ENCODE results near the gene FMNL1. TPM values are rescaled to one million over a fixed set of nuclear protein-coding genes. Genes with fewer than 3 reads are reported as not detected.
"Not testable (repeated sequence)": the region's sequence is repeated elsewhere in the genome, so short reads cannot be mapped to it uniquely, and the experiment has no call there.

FMNL1 gene
- total RNA-seq, 1 donor from 2014 or later: 484 TPM

DNA sequence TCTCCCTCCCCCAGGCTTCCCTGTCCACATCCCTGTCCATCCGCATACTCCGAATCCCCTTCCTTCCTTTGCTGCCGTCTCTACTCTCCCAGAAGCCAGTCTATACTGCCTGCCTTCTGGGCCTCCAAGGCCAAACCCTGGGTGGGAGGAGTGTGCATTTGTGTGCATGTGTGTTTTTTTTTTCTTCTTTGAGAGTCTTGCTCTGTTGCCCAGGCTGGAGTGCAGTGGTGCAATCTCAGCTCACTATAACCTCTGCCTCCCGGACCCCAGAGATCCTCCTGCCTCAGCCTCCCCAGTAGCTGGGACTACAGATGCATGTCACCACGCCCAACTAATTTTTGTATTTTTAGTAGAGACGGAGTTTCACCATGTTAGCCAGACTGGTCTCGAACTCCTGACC, 31.6 kb downstream of the FMNL1 start:
- intact Hi-C loops (cut with micrococcal nuclease): not testable (repeated sequence)

DNA sequence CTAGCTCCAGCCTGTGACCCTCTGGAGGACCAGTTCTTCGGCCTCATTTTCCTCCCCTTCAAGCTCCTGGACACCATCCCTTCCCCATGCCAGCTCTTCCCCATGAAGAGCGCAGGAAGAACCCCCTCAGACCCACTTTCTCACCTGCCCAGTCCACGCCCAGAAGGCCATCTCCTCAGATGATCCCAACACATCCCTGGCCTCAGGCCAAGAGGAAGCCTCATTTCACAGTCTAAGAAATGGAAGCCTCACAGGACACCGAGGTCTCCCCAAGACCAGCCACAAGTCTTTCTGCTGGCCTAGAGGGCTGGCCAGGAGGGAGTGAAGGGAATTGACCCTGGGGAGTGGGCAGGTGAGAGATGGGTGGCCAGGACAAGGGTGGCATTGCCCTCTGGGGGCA, 32.2 kb downstream of the FMNL1 start:
- intact Hi-C loops (cut with micrococcal nuclease): no loop called here

DNA sequence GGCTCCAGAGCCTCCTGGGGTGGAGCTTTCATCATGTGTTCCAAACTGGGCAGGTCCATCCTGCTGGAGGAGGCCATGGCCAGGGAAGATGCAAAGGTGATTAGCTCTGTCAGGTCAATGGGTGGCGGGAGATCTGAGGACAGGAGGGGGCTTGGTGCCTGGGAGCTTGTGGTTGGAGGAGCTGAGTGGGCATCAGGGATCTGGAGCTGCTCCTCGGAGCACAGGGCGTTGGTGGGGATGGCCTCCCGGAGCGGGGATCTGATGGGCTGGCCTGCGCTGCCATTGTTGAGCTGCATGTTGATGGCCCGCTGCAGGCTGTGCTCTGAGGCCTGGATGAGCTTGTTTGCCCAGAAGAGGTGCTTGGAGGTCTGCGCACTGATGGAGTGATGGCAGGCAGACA, 33.7 kb downstream of the FMNL1 start:
- intact Hi-C loops (cut with micrococcal nuclease): no loop called here

DNA sequence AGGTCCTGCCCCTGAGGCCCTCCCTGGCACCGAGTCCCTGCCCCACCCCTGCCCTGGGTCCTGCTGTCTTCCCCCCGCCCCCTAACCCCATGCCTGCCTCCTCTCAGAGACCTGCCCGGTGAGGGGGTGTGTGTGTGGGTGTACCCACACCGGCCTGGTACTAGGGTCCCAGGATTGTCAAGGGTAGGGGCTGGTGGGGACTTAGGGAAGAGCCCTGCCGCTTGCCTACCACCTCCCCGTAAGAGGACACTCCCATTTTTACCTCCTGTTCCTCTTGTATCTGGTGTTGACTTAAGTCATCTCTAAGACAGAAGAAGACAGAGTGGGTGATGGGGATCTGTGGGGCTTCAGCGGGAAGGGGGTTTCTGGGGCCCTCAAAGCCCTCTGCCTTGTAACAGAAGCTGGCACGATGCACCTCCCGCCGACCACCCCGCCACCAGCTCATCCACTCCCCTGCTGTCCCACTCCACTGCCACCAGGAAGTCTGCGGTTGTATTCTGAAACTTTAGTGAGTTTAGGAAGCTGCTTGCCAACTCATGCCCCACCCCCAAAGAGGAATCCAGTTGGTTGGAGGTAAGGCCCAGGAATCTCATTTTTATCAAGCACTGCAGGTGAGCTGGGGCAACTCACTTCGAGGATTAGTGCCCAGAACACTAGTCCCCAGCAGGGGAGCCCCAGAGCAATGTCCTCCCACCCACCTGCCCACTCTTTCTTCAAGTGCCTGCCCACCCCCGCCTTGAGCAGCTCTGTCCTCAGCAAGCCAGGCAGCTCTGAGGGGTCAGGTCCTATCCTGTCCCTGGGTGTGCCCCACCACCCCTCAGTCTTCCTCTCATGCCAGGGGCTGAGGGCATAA, 34.7 kb downstream of the FMNL1 start:
- intact Hi-C loops (cut with micrococcal nuclease): no loop called here

DNA sequence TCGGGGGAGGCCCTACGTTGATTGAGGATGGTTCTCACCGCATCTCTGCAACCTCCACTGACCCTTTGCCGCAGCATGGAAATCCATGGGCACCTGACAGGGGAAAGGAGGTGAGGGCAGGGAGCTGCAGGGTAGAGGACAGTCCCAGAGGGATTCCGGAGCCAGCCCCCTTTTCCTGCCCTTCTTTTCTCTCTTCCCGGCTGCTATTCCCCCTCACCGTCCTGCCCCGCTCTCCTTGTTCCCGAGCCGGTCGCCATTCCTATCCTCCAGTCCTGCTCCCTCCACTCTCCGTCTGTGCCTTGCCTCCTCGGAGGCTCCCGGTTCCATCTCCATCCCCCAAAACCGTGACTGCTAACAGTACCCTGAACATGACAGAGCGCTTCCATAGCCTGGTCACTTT, 35.4 kb downstream of the FMNL1 start:
- intact Hi-C loops (cut with micrococcal nuclease): no loop called here

DNA sequence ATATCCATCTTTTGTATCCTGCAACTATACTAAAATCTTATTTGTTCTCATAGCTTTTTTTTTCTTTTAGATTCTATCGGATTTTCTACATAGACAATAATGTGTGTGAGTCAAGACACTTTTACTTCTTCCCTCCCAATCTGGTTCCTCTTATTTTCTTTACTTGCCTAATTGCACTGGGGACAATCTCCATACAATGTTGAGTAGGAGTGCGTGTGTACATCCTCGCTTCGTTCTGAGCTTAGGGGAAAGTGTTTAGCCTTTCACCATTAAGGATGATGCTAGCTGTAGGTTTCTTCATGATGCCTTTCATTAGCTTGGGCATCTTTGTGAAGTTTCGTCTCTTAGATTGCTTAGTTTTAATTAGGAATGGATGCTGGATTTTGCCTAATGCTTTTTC, 37.3 kb downstream of the FMNL1 start:
- intact Hi-C loops (cut with micrococcal nuclease): no loop called here

DNA sequence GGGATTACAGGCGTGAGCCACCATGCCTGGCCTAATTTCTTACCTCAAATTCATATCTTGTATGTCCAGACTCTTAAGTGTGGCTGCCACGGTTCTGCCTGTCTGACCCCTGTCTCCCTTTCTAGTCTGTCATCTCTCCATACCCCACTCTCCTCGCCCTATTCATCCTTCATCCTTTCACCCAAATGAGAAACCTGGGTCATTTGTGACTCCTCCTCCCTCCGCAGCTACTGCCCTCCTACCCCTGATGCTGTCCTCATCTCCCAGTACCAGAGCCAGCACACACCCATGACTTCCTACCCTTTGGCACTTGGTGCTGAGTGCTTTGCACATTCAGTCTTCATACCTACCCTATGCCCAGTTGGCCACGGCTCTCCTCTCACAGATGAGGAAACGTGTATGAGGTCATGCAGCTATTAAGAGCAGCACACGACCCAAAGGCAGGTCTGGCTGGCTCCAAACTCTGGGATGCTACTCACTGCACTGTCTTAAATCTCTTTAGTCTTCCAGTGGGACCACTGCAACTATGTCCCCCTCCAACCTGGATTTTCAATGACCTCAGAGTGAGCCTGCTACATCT, 38.6 kb downstream of the FMNL1 start:
- intact Hi-C loops (cut with micrococcal nuclease): no loop called here

DNA sequence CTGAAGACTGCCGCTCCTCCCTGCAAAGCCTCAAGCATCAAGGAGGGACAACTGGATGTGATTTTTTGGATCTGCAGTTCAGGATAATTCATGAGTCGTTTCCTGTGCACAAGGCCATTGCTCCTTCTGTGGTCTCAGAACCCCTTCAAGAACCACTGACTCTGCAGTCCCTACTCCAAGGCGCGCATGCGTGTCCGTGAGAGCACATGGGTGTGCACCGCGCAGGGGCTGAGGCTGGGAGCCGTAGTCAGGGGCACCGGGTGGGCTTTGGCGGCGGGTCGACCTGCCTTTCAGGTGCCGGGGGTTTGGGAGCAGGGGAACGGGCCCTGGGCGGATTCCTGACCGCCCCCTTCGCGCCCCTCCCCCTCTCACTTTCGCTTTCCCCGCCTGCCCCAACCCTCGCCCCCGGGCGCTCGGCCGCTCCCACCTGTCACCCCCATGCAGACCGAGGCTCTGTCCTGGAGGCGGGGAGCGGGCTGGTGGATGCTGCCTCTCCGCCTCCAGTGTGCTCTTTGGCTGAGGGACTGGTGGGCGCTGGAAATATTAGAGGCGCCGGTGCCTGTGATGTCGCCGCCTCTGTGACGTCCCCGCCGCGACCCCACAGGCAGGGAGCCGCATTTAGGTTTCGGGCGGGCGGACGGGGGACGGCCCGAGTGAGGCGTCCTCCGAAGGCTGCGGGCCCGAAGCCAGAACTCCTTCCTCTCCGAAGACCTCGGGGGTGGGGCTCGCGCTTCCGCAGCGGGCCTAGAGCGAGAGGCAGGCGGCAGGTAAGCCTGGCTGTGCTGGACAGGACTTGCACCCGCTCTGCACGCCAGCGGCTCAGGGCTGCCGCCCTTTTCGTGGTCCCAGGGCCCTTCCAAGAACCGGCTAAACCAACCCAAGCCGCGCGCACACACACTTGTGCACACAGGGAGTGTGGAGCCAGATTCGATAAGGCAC, 40.2 kb downstream of the FMNL1 start, which contains the start of gene SPATA32:
SPATA32 (minus strand) TSS at position 518 of the 939 bp plus-strand sequence; CDS start at position 440, 78 bp downstream.
- intact Hi-C loops (cut with micrococcal nuclease): loop anchor here (1.0 kb wide), 1 partner anchor 14 kb away; no protein-coding TSS in a partner anchor

DNA sequence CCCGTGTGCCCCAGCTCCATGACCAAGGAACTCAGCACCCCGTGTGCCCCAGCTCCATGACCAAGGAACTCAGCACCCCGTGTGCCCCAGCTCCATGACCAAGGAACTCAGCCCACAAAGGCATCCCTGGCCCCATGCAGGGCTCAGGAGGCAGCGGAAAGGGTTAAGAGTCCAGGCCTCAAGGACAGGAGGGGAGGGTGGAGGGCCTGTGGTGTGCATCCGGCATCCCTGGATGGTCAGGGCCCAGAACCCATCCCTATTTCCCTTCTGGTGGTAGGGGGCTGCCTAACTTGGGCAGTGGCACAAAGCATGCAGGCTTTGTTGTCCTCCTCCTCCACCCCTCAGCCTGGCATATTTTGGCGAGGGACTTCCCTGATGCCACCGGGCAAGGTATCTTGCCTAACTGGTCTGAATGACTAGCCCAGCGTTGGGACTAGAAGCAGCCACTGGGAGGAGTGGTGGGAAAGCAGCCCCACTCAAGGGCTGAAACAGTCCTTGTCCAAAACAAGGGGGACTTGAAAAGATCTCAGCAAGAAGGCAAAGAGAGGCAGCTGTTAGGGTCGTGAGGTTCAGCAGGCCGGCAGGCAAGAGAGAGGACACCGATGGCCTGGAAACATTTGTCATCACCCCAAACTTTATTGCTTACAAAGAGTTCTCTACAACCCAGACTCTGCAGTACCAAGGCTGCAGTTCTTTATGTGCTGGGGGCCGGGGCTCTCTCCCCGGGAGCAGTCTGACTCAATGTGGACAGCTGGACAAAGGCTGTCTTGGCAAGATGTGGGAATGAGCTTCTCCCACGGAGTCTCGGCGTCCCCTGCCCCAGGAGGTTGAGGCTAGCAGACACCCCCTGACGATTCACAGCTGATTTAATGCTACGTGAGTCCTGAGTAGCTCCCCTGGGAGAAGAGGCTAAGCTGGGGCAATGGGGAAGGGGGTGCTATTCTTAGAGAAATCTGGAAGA, 41.1 kb downstream of the FMNL1 start:
- intact Hi-C loops (cut with micrococcal nuclease): loop anchor here (1.0 kb wide), 1 partner anchor 14 kb away; no protein-coding TSS in a partner anchor

DNA sequence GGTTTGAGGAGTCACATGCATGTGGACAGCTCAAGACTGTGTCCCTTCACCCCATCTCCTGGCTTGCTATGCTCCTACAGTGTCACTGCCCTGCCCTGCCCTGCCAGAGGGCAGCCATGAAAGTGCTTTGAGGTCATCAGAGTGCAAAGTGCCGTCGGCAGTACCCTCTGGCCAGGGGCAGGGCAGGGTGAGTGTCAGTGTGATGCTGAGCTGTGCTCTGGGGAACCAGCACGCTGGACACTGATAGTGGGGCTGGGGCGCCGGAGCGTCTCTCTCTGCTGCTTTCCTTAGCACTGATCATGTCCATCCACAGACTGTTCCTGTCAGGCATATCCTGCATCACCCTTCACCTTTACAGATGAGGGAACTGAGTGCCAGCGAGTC, 41.8 kb downstream of the FMNL1 start:
- intact Hi-C loops (cut with micrococcal nuclease): no loop called here

DNA sequence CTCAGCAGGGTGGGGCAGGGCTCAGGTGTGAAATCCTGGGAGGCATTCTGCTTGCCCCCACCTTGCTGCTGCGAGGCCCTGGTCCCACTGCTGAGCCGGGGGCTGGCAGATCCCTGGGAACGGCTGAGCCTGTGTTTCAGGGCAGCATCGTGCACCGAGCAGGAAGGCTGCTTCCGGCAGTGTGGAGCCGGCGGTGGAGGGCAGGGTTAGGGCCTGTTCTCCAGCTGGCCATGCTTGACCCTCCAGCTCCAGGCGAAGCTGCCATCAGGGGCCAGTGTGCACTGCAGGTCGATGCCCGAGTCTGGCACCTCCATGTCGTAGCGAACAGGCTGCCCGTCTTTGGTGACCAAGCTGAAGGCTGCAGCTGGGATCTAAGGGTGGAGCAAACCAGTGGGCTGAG, 42.7 kb downstream of the FMNL1 start:
- intact Hi-C loops (cut with micrococcal nuclease): no loop called here

DNA sequence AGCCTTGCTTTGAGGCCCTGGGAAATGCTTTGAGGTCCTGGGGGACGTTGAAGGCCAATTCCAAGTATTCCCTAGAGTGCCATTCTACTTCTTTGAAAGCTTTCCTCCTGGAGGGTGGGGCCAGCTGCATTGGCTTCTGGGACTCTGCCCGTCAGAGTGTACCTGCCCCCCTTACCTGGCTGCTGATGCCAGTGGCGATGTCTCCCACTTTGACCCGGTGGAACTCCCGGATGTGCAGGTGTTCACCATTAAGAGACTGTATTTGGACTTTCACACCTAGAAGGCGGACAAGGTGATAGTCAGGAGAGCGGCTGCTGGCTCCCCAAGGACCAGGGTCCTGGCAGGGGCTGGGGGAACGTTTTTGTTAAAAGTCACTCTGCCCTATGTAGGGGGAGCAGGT, 43.3 kb downstream of the FMNL1 start:
- intact Hi-C loops (cut with micrococcal nuclease): no loop called here

DNA sequence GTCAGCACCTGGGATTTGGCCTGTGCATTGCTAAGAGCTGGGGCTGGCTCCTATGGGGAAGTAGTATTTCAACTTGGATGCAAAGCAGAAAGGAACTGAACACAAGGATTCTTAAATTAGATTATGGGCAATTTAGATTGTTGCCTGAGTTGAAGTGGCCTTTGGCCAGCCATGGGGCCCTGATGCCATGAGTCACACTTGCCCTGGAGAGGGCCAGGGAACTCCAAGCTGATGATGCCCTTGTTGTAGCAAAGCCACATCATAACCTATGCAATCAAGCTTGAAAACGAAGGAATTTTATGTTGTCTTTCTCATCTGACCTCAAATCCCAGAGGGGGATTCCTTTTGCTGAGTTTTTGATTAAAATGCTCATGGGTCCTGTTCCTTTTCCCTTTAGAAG, 44.1 kb downstream of the FMNL1 start:
- intact Hi-C loops (cut with micrococcal nuclease): no loop called here

DNA sequence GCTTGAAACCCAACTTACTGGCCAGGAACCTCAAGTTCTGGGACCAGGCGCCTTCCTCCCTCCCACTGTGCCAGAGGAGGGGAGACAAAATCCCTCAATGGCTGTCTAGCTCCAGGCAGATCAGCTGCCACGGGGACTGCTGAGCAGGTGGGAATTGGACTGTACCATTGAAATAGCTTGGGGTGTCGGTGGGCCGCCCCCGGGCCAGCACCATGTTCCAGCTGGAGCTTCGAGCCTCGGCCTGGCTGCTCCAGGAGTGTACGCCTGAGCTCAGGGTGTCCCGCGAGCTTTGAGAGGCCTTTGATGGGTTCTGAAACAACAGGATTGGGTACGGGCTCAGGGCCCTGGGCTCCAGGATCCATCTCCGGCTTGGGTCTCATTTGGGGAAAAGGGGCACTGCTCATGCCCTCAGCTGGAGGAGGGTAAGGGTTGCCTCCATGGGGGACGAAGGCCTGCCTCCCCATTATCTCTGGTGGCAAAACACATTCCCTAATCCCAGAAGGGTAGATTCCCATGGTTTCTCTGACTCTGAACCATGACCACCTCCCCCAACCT, 44.8 kb downstream of the FMNL1 start:
- intact Hi-C loops (cut with micrococcal nuclease): no loop called here

DNA sequence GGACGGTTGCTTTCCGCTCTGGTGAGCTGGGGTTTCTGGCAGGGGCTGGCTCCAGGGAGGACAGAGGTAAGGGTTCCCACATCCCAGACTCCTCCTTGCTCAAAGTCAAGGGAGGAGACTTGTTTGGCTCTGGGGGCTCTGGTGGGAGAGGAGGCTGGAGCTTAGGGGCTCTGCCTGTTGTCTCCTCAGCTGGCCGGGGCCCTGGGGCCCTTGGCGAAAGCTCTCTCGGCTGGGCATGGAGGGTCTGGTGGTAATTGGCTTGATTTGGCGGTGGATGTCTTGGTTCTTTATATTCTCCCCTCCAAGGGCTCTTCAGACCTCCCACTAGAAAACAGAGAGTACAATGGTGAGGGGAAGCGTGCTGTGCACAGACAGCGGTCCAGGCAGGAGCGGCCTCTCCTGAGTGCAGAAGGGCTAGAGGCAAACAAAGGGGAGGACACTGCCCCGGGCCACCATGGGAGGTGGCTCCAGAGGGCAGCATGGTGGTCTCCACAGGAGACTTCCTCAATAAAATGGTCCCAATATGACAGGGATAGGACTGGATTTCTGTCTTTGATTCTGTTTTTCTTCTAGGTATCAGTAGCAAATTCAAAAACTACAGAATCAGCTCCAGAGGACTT, 45.9 kb downstream of the FMNL1 start:
- intact Hi-C loops (cut with micrococcal nuclease): no loop called here

DNA sequence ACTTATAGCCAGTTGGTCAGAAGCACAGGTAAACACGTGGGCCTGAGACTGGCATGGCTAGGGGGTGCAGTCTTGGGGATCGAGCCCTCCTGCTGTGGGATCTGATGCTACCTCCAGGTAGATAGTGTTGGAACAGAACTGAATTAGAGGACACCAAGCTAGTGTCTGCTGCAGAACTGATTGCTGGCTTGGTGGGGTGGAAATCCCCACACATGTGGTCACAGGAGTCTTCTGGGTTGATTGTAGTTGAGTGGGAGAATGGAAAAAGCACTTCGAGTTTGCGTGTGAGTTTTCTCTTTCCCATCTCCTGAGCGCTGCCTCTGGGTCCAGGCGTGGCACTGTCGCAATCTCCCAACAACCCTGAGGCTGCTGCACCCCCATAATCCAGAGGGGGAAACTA, 48.2 kb downstream of the FMNL1 start:
- intact Hi-C loops (cut with micrococcal nuclease): loop anchor here (1.0 kb wide), 1 partner anchor 51 kb away; no protein-coding TSS in a partner anchor

DNA sequence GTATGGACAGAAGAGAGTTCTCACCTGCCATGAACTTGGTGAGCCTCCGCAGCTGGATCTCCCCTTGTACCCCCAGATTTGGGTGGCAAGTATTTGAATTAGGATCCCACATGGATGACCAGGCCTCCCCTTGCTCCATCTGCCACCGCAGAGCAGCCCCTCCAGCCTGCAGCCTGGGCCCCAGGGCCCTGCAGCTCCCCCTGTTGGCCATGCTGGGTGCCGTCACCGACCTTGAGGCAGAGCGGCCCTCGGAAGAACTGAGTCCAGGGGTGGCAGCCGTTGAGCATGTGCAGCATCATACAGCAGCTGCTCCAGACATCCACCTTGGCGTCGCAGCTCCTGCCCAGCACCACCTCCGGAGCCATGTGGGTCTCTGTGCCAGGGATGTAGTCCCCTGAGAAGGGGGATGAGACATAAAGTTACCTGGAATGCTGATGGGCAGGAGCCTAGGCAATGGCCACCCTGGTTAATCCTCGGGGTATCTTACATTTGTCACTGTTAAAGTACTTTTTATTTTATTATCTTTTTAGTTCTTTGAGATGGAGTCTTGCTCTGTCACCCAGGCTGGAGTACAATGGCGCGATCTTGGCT, 49.2 kb downstream of the FMNL1 start:
- intact Hi-C loops (cut with micrococcal nuclease): loop anchor here (1.0 kb wide), 1 partner anchor 52 kb away; no protein-coding TSS in a partner anchor

DNA sequence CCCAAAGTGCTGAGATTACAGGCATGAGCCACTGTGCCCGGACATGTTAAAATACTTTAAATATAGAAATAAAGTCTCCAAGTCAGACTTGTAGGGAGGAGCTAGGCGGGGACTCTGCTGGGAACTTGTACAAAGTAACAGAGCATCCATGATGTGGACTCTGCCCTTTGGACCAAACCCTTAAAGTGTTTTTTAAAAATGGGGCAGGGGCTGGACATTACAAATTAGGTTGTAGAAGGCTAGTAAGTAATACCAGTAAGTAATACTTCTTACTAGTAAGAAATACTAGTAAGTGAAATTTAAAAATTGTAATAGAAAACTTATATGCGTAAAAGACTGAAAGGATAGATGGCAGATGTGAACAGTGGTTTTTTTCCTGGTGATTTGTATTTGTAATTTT, 49.9 kb downstream of the FMNL1 start:
- intact Hi-C loops (cut with micrococcal nuclease): no loop called here

DNA sequence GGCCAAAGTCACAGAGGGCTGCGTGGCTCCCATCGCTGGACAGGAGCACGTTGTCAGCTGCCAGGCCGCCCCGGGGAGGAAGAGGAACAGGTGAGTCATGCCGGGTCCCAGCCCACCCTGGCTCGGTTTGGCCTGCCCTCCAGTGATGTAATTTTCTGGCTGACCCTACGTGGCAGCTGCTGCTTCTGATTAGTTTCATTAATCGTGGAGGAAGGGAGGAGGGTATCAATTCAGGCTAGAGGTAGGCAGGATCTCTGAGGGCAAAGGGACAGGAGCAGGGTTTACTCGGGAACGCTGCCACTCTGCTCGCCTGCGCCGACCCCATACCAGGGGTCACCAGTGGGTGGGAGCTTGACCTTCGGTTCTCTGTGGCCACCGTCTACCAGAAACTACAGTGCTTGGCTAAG, 51.9 kb downstream of the FMNL1 start:
- intact Hi-C loops (cut with micrococcal nuclease): no loop called here

Measured in T-helper 1 cell treated with Interleukin-12 subunit alpha and Interleukin-12 subunit beta and Interleukin-4 antibody, amounts not matched to agents 30 ng/mL and 1 ng/mL, for 36 hours (primary cell).